Keratinocyte (primary cell): ENCODE results near the gene PID1. TPM values are rescaled to one million over a fixed set of nuclear protein-coding genes. Genes with fewer than 3 reads are reported as not detected.

Source experiments
- DNase-seq: peaks from one replicate; pipeline ENCODE4 v3.0.0-alpha.2; 2011; ENCODE audit warnings: low read depth, missing footprints, low spot score
- FAIRE-seq: peaks from 2 replicates; lab custom pipeline; 2011; peaks lifted over from hg19 to GRCh38; lab: Jason Lieb, UNC
- H2AFZ ChIP-seq: 2 replicates; pipeline ENCODE4 v1.6.0; 2012; ENCODE audit warnings: low read length, control low read depth, inconsistent platforms; ENCODE audit not compliant: control insufficient read depth
- H3K27ac ChIP-seq: 2 replicates; pipeline ENCODE4 v1.5.1; 2011; ENCODE audit warnings: low read length; ENCODE audit not compliant: control insufficient read depth, insufficient read depth
- H3K27me3 ChIP-seq: 3 replicates; pipeline ENCODE4 v1.6.0; 2011; ENCODE audit warnings: low read length; ENCODE audit not compliant: control insufficient read depth, insufficient read depth; ENCODE audit errors: extremely low read depth
- H3K36me3 ChIP-seq, 2 experiments: 2 replicates in 1 of 2; 3 replicates in 1 of 2; pipeline ENCODE4 v1.5.1; 2011; ENCODE audit warnings: low read length in 2 of 2, mild to moderate bottlenecking in 1 of 2; ENCODE audit not compliant: control insufficient read depth in 2 of 2, insufficient read depth in 2 of 2; ENCODE audit errors: extremely low read depth in 1 of 2
- H3K4me1 ChIP-seq: 3 replicates; pipeline ENCODE4 v1.5.1; 2011; ENCODE audit warnings: low read length; ENCODE audit not compliant: control insufficient read depth, insufficient read depth; ENCODE audit errors: extremely low read depth
- H3K4me2 ChIP-seq: 3 replicates; pipeline ENCODE4 v1.6.0; 2011; ENCODE audit warnings: low read depth, low read length; ENCODE audit not compliant: control insufficient read depth, insufficient read depth; ENCODE audit errors: extremely low read depth
- H3K4me3 ChIP-seq, 3 experiments: fragments of 200-600 bp in 1 of 3; sonication (generic) in 1 of 3; 2 replicates in 2 of 3; 3 replicates in 1 of 3; pipeline ENCODE4 v1.5.1; 2011 to 2016; ENCODE audit warnings: low read length in 3 of 3, mild to moderate bottlenecking in 3 of 3, control low read depth in 2 of 3, inconsistent platforms in 1 of 3, low read depth in 1 of 3, mixed read lengths in 1 of 3, mixed run types in 1 of 3, moderate library complexity in 1 of 3; ENCODE audit not compliant: control insufficient read depth in 2 of 3, insufficient read depth in 2 of 3; ENCODE audit errors: extremely low read depth in 1 of 3
- H3K79me2 ChIP-seq: 2 replicates; pipeline ENCODE4 v1.6.0; 2012; ENCODE audit warnings: low read length; ENCODE audit not compliant: control insufficient read depth, insufficient read depth
- H3K9ac ChIP-seq: 3 replicates; pipeline ENCODE4 v1.6.0; 2011; ENCODE audit warnings: low read length; ENCODE audit not compliant: control insufficient read depth, insufficient read depth; ENCODE audit errors: extremely low read depth
- H3K9me1 ChIP-seq: 3 replicates; pipeline ENCODE4 v1.6.0; 2011; ENCODE audit warnings: low read length; ENCODE audit not compliant: control insufficient read depth, insufficient read depth; ENCODE audit errors: extremely low read depth
- H3K9me3 ChIP-seq: 2 replicates; pipeline ENCODE4 v1.5.1; 2012; ENCODE audit warnings: low read depth, low read length; ENCODE audit not compliant: control insufficient read depth
- H4K20me1 ChIP-seq: 3 replicates; pipeline ENCODE4 v1.6.0; 2011; ENCODE audit warnings: low read length; ENCODE audit not compliant: control insufficient read depth, insufficient read depth; ENCODE audit errors: extremely low read depth
- CTCF ChIP-seq, 3 experiments: IDR thresholded peaks in 1 of 3; conservative IDR thresholded peaks in 1 of 3; optimal IDR thresholded peaks in 1 of 3; 2 replicates in 2 of 3; 3 replicates in 1 of 3; pipeline versions ENCODE3 to v1.5.1; 2011; ENCODE audit warnings: low read length in 3 of 3, mild to moderate bottlenecking in 3 of 3, moderate library complexity in 2 of 3, control low read depth in 1 of 3, inconsistent platforms in 1 of 3; ENCODE audit not compliant: insufficient read depth in 2 of 3; ENCODE audit errors: extremely low read depth in 1 of 3
- EZH2 ChIP-seq: IDR thresholded peaks from one replicate; pipeline ENCODE4 v1.6.1; 2012; ENCODE audit warnings: inconsistent platforms, mild to moderate bottlenecking, low read length, moderate library complexity
- dilution Hi-C: fragments of 300-500 bp; cut with MboI; formaldehyde crosslinking; loops from one replicate; pipeline ENCODE4 v1.7.0; 2020; ENCODE audit warnings: low sequenced_read_pairs; ENCODE audit not compliant: extremely low pct_ligation_motif_present
- polyA plus RNA-seq, 5 experiments: library from polyadenylated mRNA; depleted of rRNA in 3 of 5; stranded (reverse) in 3 of 5; stranded (forward) in 1 of 5; unstranded in 1 of 5; fragments of >200 nt; gene quantifications; 1 replicate in 1 of 5; 2 replicates in 3 of 5; 3 replicates in 1 of 5; pipeline versions ENCODE4 v1.2.1 to v1.2.3, GENCODE V29; 2011 to 2012; ENCODE audit warnings: missing spikeins in 2 of 5, low read depth in 1 of 5, low replicate concordance in 1 of 5

The PID1 gene
- polyA plus RNA-seq, 1 donor (not counting 4 experiments of a cell fraction or from before 2014, with no cell fraction given) = 5.4 TPM

GRCh38 chr2:229045671-229046070, 225.4 kb downstream of the PID1 start:
- Histone ChIP-seq H3K4me3 (no peak overlapping the region), H3K9ac (no peak overlapping the region), H3K4me2 (no peak overlapping the region), H3K27ac (no peak overlapping the region), H3K27me3 (no peaks in the 10 kb centered on the region), H3K79me2 (no peaks in the 10 kb centered on the region), H3K4me1 (no peaks in the 10 kb centered on the region), H4K20me1 (no peaks in the 10 kb centered on the region), H2AFZ (no peak overlapping the region), H3K9me3 (no peaks in the 10 kb centered on the region), H3K36me3 (no peaks in the 10 kb centered on the region), H3K9me1 (no peaks in the 10 kb centered on the region)
- FAIRE-seq = no peak
- TF ChIP-seq EZH2 (no peak), CTCF (optimal IDR thresholded peaks at IDR 0.05 in 1 of 3, IDR thresholded peaks at IDR 0.05 in 1 of 3, conservative IDR thresholded peaks at IDR 0.05 in 1 of 3; ENCODE audit: extremely low read depth in 1 of 3, insufficient read depth in 2 of 3, low read length in 3 of 3) (no peak)
- no peak for DNase-seq
- dilution Hi-C loops = no loop called here

- Histone ChIP-seq H3K4me2 (no peak overlapping the region), H3K4me1 (no peaks in the 10 kb centered on the region), H3K79me2 (no peaks in the 10 kb centered on the region), H4K20me1 (no peaks in the 10 kb centered on the region), H3K27me3 (no peaks in the 10 kb centered on the region), H3K9ac (no peak overlapping the region), H3K9me3 (no peaks in the 10 kb centered on the region), H3K4me3 (no peak overlapping the region), H3K36me3 (no peaks in the 10 kb centered on the region), H2AFZ (no peak overlapping the region), H3K9me1 (no peaks in the 10 kb centered on the region), H3K27ac (no peak overlapping the region)
- no peak for FAIRE-seq
- dilution Hi-C loops = no loop called here
- no peak for TF ChIP-seq EZH2
- TF ChIP-seq CTCF (optimal IDR thresholded peaks at IDR 0.05 in 1 of 3, IDR thresholded peaks at IDR 0.05 in 1 of 3, conservative IDR thresholded peaks at IDR 0.05 in 1 of 3; ENCODE audit: extremely low read depth in 1 of 3, insufficient read depth in 2 of 3, low read length in 3 of 3) = no peak
- DNase-seq = no peak
Observed at GRCh38 chr2:229044581-229044980, 226.5 kb downstream of the PID1 start.
